HG03457 (cell line): ENCODE data around the gene TUG1.

Source experiments
- ATAC-seq: cut with Tn5 transposase; IDR thresholded peaks from one replicate; pipeline ENCODE4 v1.9.1; 2021; ENCODE audit warnings: moderate number of reproducible peaks; ENCODE audit not compliant: unreplicated experiment

The TUG1 gene

DNA sequence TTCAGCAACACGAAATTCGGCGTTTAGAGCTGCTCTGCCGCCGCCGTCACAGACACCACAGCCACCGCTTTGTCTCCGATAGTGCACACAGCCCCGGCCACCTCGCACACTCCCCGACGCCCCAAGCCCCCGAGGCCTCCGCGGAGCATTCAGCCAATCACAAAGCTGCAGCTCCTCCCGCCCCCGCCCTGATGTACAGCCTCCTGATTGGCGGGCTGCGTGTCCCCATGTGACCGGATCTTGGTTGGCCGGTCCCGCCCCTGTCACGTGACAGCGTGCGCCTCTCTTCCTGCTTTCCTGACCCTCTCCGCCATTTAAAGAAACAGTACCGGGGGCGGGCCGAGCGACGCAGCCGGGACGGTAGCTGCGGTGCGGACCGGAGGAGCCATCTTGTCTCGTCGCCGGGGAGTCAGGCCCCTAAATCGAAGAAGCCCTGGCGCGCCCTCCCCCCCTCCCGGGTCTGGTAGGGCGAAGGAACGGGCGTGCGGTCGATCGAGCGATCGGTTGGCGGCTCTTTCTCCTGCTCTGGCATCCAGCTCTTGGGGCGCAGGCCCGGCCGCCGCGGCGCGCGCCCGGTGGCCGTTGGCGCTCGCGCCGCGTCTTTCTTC lies at the start of gene TUG1:
Gene TUG1 (plus strand): TSS at position 342 of the 608 bp plus-strand sequence.
- ATAC-seq = peak; percentile 56

DNA sequence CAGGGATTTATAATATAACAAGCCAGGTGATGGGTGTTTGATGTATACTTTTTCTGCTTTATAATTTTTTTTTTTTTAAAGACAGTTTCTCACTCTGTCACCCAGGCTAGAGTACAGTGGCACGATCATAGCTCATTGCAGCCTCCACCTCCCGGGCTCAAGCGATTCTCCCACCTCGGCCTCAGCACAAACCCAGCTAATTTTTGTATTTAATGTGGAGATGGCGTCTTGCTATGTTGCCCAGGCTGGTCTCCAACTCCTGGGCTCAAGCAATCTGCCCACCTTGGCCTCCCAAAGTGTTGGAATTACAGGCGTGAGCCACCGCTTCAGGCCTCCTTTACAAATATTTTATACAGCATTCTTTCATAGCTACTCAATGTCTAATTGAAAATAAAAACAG lies 49.1 kb upstream of the TUG1 start:
- ATAC-seq = no peak

DNA sequence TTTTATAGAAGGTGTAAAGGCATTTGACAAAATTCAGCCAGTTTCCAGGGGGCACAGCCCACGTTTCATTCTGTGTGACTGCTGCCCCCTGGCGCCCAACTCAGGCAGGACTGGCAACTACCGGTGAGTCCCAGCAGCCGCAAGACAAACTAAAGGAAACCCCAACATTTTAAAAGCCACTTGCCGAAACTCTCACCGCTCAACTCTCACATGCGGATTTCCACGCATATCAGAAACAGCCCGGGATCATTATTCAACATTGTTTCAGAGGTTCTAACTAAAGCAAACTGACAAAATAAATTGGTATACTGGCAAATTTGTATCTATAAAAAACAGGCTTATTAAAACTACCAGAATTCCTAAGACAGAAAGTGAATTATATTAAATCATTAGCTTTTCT lies 48.7 kb upstream of the TUG1 start:
- ATAC-seq = no peak

DNA sequence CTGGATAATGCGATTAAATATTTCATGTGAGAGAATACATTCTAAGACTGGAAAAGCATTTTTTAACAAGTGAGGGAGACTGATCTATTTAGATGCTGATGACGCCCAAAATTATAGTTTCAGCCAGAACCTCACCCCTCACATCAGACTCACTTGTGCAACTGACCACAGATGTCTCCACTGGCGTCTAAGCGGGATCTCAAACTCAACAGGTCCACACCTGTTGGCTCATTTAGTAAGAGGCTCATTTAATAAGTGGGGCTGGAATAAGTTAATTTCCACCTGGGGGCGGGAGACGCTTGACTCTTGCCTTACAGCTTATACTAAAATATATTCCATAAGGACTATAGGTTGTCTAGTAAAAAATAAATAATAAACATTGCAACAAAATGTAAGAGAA lies 48.0 kb upstream of the TUG1 start:
- no peak for ATAC-seq

DNA sequence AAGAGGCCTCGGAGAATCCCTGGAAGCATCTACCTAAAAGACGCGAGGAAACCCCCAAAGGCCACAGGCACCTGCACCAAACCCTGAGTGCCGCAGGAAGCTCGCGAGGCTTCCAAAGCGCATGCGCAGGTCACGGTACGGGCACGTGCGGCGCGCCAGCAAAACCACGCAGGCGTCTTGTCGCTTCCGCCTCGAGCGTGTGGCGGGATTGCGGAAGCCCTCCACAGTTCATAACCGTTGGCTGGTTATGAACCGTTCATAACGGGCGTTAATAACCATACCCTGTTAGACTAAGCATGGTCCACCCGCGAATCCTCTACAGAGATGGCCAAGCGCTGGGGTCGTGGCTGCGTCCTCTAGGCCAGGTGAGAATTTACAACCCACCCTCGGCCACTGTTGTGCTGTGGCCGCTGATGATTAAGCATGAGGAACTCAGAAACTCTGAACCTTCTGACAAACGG lies 46.9 kb upstream of the TUG1 start:
- ATAC-seq = no peak

DNA sequence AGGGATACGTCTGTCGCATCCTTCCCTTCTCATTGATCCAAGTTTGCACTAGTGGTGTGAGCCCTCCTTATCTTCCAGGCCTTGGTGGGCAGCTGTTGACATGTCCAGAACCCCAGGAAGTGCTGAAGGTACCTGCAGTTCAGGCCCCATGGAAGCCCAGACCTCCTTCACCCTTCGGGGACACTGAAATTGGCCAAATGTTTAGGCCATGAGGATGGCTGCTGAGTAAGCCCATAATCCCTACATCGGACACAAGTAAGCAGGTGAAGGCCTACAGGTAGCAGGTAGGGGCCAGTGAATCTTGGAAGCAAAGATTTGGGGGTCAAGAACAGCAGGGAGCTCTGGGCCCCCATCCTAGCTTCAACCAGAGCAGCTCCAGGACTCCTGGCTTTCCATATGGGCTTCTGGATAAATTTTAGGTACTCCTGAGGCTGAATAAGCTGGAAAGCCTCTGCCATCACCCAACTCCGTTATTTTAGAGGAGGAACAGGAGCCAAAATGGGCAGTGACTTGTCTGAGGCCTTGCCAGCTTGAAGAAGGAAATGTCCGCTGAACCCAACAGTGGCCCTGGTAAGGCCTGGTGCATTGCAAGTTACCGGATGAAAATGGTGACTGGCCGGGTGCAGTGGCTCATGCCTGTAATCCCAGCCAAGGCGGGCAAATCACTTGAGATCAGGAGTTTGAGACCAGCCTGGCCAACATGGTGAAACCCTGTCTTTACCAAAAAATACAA lies 45.7 kb upstream of the TUG1 start:
- no peak for ATAC-seq

DNA sequence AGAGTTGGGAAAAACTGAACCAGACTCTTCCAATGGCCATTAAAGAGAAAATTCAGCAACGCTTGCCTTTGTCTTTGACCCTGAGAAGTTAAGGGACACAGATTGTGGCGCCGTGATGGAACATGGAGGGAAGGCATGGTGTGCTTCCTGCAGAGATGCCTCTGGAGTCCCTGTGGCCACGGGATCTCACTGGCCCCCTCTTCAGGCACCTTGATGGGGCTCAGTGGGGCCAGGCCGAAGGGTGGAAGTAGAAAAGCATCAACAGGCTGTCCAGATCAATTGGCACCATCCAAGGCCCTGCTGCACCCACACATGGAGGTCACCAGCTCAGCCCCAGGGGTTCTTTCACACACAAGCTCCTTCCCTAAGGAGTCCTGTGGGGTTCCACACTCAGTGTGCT lies 43.4 kb upstream of the TUG1 start:
- no peak for ATAC-seq

DNA sequence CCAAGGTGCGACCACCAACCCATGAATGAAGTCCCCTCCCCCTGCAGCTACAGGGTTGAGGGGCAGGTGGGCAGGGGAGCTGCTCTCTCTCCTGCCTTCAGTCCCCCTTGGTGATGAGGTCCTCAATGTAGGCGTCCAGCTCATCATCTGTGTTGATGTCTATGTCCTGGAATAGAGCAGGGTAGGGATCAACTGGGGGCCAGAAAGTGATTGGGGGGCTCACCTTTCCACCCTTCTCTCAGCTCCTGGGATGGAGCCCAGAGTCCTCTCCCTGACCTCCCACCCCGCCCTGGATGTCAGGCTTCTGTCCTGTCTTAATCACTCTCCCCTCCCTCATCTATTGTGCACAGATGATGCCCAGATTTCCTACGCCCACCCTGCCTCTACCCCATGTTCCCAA lies 42.4 kb upstream of the TUG1 start:
- no peak for ATAC-seq

DNA sequence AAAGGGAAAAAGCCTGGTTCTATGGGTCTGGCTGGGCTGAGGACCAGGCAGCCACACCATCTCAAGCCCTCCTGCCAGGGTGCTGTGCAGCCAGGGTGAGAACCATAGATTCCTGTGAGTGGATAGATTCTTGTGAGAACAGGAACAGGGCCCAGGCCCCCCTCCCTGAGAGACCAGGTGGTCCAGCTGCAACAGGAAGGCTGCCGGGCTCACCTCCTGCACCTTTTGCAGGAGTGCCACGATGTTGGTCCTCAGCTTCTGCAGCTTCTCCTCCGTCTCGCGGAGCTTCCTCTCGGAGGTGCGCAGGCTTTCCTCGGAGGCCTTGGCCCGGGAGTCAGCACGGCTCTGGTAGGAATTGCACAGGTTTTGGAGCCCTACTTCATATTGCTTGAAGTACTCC lies 41.3 kb upstream of the TUG1 start:
- ATAC-seq = no peak

DNA sequence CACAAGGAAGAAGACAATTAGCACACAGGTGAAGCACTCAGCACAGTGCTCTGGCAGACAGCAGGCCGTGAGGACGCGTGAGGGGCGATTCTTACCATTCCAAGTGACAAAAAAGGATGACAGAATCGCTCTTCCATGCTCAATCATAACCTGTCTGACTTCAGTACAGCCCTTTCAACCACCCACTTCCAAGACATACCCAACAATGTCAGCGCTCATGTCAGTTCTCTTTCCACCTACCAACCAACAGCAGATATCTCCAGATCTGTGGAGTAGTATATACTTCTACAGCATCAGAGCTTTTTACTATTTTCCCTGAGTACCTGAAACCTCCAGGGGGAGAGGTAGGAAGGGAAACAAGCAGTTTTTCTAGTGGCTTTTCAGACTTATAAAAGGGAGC lies 40.7 kb upstream of the TUG1 start:
- ATAC-seq = no peak

DNA sequence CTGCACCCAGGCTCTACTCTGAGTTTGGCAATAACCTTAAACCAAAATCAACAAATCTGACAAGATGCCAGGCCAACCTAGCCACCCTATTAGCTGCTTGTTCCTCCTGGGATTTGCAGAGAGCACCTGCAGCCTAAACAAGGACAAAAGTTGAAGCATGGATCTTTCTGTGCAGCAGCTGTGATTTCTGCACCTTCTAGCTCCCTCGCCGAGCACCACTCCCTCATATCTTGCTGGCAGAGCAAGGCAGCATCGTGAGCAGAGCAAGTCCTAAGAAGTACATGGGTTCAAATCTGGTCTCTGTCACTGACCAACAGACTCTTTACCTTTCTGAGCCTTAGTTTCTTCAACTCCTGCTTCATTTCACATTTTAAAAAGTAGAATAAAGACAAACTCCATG lies 38.8 kb upstream of the TUG1 start:
- ATAC-seq = no peak

DNA sequence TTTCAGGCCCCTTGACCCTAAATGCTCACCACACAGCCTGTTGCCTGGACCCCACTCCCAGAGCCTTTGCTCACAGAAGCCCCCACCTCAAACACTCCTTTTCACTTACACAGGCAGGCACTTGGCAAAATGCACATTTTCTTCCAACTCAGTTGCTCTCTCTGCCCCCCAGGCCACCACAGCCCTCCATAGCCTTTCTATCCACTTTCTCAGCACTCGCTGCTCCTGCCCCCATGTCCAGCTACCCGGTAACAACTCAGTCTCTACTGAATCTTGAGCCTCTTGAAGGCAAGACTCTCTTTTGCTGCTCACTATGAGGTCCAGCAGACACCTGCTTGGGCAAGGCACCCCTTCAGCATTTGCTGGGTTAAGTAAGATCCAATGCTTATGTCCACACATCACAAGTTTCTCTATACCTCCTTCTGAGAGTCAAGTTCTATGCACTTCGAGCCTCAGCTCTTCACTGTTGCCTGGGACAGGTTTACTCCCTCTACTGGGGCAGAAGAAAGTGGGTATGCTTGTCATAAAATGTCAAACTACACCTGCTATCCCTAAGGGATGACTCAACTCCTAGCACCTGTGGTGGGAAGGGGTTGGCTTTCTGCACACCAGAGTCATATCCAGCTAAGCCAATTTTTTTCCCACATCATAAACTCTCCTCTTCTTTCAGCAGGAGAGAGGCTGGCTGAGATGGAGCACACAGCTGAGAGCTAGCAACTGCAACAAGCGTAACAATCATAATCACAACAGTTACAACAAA lies 37.3 kb upstream of the TUG1 start:
- ATAC-seq = no peak

DNA sequence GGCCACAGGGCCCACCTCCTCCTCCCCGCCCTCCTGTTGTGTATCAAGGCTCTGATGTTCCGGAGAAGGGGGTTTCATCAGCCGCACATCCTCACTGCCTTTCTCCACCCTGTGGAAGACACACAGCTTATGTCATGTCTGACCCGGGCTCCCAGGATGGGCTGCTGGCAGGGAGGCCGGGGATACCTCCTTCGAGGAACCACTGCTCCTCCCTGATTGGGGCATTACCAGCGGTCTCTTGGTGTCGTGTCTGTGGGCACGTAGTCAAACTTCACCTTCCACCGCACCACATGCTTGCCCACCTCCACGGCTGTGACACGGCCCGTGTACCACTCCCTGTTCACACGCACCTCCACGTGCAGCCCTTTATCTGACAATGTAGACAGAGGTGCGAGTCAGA lies 36.4 kb upstream of the TUG1 start:
- no peak for ATAC-seq

DNA sequence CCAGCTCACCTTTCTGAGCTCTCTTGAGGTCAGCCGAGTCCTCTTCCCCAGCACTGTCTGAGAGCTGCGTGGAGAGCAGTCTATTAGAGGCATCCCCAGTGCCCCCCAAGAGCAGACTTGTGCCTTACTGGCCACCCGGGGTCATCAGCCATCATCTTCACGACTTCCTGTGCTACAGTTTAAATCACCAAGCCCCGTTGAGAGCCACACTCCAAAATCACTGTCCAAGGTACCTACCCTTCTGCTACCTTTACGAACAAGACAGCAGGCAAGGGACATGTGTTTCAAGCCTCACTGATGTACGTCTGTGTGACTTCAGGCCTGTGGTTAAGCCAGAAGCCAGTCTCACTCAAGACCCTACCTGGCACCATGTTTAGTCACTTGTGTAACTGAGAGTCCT lies 35.6 kb upstream of the TUG1 start:
- no peak for ATAC-seq

DNA sequence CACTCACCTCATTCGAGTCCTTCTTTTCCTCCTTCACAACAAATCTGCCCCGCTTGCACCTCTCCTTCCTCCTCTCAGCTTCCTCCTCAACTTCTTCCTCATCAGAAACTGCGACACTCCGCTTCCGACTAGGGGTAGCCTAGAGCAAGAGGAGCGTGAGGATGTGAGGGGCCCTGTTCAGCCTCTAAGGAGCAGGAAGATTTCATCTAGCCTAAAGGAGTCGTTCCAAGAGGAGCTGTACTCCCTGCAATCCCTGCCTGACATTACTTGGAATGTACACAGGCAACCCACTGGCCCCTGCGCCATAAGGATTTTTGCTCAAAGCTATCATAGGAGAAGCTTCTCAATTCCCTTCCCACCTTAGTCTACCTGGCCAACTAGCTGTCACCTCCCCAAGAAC lies 35.0 kb upstream of the TUG1 start:
- no peak for ATAC-seq

DNA sequence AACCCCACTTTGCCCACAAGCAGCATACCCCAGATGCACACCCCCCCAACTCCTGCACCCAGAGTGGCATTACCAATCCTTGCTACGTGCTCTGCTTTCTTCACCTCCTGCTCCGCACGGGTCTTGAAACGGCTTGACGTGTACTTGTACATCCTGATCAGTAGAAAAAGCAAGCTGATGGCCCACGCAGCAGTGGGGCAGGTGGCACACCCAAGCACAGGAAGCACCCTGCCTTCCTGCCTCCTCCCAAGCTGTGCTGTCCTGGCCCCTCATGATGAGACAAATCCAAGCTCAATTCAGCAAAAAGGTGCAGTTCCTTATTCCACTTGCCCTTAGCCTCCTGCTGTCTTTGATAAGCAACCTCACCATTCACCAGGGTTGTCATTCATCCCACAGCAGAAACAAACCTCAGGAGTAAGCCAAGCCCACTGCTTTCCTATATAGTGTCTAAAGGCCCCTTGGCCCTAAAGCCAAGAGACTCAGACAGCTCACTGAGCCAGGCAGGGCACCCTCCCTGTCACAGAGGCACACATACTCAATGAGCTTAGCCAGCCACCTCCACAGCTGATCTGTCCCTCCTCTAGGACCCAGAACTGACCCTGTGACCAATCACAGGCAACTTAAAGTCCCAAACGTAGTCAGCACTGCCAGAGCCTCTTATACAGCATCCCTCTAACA lies 28.2 kb upstream of the TUG1 start:
- ATAC-seq = no peak

DNA sequence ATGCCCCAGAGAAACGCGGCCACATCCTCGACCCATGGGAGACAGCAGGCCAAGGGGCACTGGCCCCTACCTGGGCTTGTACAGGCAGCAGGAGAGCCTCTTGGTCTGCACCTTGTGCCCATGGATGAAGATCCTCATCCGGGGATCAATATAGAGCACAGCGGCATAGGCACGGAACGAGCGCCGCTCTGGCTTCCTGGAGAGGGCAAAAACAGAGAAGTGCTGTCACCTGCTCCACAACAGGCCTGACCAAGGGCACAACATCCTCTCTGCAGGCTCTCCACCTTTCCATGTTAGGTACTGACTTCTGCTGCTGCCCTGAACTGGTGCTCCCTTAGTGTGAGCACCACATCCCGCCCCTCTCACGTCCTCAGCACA lies 27.7 kb upstream of the TUG1 start:
- ATAC-seq = no peak

DNA sequence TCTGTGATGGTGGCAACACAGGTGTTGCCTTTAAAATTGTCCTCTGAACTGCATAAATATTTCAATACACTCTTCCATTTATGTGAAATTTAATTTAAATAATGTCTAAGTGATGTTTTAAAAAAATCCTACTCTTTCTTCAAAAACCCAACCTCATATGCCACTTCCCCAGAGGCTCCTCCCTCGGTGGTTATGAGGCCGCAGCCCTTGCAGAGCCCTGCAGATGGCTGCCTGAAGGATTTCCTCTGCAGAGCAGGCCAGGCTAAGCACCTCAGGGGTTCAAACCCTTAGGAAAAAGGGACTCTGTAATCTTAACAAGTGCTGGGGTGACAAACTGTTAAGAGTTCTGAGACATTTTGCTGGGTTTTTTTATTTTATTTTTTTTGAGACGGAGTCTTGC lies 25.7 kb upstream of the TUG1 start:
- no peak for ATAC-seq

DNA sequence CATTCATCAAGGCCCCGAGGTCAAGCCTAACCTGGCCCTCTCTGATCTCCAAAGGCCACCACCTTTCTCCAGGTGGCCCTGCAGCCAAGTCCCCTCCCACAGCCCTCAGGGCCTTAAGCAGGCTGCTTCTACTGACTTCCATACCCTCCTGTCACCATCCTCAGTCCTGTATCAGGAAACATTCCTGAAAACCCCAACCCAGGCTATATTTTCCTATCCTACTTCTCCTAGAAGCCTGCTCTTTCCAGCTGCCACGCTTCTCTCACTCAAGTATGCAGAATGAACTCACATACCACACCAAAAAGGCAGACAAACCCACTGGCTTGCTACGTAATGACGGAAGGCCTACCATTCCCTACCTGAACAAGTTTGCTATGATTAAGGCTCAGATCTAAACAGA lies 24.1 kb upstream of the TUG1 start:
- no peak for ATAC-seq

DNA sequence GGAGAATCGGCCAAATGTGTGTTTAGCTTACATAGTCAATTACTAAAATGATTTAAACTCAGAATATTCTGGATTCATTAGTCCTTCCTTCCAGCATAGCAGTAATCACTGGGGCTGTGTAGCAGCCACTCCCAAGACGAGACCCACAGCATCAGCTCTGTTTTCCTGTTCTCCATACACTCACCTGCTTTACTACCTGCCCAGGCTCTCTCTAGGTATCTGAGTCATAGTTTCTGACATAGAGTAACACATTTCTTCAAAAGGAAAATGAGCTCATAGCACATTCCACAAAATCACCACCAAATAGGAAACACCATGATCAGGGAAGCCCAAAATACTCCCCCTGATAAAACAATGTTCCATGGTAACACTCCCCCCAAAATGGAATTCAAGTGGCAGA lies 23.4 kb upstream of the TUG1 start:
- ATAC-seq = no peak

DNA sequence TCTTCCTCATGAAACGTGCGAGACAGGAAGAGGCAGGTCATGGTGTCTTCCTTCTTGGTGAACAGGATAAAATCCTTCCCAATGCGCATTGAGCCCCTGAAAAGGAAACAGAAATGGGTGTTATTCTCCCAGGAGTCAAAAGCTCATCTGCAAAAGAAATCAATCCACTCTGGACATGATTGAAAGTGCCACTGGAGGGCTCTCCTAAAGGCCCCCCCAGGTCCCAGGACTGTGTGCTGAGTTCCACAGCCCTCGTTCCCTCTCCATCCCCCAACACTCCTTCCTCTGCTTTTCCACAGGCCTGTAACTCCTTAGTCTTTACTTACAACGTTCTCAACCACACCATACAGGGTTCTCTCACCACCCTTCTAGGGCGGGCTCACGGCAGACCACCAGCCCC lies 22.7 kb upstream of the TUG1 start:
- no peak for ATAC-seq
